Measurements from ENCODE around the gene ARG2. TPM values are rescaled to one million over a fixed set of nuclear protein-coding genes. Genes with fewer than 3 reads are reported as not detected.

Gene ARG2
- total and polyA plus RNA-seq, 10 of the 15 experiments (the other 5 are each of a cell fraction or from before 2014, with no cell fraction given) = 0.48 to 7.8 (median 1.1) TPM

DNA sequence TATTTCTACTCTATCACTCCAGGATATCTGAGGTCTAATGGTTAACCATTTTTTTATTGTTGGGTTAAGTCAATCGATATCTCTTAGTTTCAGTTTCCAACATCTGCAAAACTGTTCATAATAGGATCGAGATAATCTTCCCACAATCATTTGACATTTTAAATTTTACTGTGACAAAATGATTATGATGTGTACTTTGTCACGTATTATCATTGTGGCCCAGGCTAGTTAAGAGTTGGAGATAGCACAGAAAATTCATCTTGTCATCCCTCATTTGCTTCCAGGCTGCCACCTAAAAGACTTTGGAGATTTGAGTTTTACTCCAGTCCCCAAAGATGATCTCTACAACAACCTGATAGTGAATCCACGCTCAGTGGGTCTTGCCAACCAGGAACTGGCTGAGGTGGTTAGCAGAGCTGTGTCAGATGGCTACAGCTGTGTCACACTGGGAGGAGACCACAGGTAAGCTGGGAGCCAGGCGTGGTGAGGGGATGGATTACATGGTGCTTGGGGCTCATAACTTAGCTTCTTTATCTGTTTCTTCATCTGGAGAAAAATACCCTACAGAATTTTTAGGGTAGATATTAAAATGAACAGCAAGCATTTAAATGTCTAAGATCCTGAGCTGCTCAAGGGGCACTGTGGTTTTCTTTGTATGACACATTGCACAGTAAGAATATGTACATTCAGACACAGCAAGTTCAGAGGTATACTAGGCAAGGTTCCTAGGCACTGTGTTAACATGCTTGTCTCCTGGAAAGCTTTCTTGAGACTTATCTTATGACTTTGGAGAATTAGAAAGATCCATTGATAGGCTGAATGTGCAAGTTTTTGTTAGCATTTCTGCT lies 22.4 kb downstream of the ARG2 start (continued):
- TF ChIP-seq, protein P1, sequence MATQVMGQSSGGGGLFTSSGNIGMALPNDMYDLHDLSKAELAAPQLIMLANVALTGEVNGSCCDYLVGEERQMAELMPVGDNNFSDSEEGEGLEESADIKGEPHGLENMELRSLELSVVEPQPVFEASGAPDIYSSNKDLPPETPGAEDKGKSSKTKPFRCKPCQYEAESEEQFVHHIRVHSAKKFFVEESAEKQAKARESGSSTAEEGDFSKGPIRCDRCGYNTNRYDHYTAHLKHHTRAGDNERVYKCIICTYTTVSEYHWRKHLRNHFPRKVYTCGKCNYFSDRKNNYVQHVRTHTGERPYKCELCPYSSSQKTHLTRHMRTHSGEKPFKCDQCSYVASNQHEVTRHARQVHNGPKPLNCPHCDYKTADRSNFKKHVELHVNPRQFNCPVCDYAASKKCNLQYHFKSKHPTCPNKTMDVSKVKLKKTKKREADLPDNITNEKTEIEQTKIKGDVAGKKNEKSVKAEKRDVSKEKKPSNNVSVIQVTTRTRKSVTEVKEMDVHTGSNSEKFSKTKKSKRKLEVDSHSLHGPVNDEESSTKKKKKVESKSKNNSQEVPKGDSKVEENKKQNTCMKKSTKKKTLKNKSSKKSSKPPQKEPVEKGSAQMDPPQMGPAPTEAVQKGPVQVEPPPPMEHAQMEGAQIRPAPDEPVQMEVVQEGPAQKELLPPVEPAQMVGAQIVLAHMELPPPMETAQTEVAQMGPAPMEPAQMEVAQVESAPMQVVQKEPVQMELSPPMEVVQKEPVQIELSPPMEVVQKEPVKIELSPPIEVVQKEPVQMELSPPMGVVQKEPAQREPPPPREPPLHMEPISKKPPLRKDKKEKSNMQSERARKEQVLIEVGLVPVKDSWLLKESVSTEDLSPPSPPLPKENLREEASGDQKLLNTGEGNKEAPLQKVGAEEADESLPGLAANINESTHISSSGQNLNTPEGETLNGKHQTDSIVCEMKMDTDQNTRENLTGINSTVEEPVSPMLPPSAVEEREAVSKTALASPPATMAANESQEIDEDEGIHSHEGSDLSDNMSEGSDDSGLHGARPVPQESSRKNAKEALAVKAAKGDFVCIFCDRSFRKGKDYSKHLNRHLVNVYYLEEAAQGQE (IDR thresholded peaks at IDR 0.05; ENCODE audit: low read depth, low read length) = no peak

DNA sequence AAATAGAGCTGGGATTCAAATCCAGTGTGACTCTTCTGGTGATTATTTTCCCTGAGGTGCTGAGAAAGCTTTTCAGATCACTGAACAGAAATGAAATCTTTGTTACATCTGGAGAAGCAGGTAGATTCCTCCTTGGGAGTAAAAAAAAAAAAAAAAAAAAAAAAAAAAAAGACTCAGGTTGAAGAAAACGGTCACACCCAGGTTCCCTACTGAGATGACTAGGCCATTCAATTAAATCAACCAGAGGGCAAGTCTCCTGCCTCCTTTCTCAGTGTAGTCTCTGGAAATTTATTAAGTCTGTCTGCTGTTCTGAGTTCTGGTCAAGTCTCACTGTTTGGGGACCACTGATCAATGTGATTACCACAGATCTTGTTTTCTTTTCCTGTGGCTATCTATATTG lies 24.0 kb downstream of the ARG2 start:
- CTCF ChIA-PET = interaction anchor here (1.2 to 2.2 kb wide), 9 partner anchors 18 to 72 kb away, joined by 3 to 14 read pairs (median 7); partner anchors contain the start of genes ARG2 and PIGH
- Histone ChIP-seq H3K27ac (ENCODE audit: control insufficient read depth, insufficient read depth) (no peak overlapping the region), H3K4me3 (no peak overlapping the region), H3K27me3 (replicated peaks in 1 of 2; ENCODE audit: control insufficient read depth in 2 of 2, insufficient read depth in 2 of 2, low read length in 1 of 2) (no peaks in the 10 kb centered on the region), H3K4me2 (ENCODE audit: control insufficient read depth, insufficient read depth) (no peak overlapping the region), H2AFZ (ENCODE audit: control insufficient read depth, low read depth, low read length) (no peak overlapping the region), H3K79me2 (ENCODE audit: control insufficient read depth, insufficient read depth, low read length) (no peaks in the 10 kb centered on the region), H3K9me3 (replicated peaks; ENCODE audit: control insufficient read depth, insufficient read depth, low read length) (no peaks in the 10 kb centered on the region), H3K9ac (ENCODE audit: control insufficient read depth, insufficient read depth, low read length) (no peak overlapping the region), H3K4me1 (ENCODE audit: control insufficient read depth, insufficient read depth, low read length) (no peaks in the 10 kb centered on the region), H3K36me3 (ENCODE audit: control insufficient read depth in 2 of 2, insufficient read depth in 2 of 2, low read length in 1 of 2) (no peaks in the 10 kb centered on the region; a peak in 1 of 4 replicates), H4K20me1 (ENCODE audit: control insufficient read depth, insufficient read depth) (no peaks in the 10 kb centered on the region)
- peak; percentile 59 for ATAC-seq
- TF ChIP-seq, protein P2, sequence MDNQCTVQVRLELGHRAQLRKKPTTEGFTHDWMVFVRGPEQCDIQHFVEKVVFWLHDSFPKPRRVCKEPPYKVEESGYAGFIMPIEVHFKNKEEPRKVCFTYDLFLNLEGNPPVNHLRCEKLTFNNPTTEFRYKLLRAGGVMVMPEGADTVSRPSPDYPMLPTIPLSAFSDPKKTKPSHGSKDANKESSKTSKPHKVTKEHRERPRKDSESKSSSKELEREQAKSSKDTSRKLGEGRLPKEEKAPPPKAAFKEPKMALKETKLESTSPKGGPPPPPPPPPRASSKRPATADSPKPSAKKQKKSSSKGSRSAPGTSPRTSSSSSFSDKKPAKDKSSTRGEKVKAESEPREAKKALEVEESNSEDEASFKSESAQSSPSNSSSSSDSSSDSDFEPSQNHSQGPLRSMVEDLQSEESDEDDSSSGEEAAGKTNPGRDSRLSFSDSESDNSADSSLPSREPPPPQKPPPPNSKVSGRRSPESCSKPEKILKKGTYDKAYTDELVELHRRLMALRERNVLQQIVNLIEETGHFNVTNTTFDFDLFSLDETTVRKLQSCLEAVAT (IDR thresholded peaks at IDR 0.05) = no peak
- peak; percentile 54; the same call in 1 of the 2 replicates for TF ChIP-seq ZNF384 (IDR thresholded peaks at IDR 0.05; ENCODE audit: borderline replicate concordance, low read depth, low read length)
- TF ChIP-seq JUNB (IDR thresholded peaks at IDR 0.05) = 0 out of 2 replicates have a peak, but pooled peaks have one; percentile 18
- FAIRE-seq = no peak
- in situ Hi-C loops (cut with MboI) (no loop called here), intact Hi-C loops (cut with micrococcal nuclease; ENCODE audit: unreplicated experiment) (no loop called here)
- BruUV-seq (replicated peaks) = no TSS peak
- RAD21 ChIA-PET (ENCODE audit: unreplicated experiment) = interaction anchor here (1.1 to 3.9 kb wide), 3 partner anchors 23 to 63 kb away, joined by 3 to 19 read pairs (median 7); partner anchors contain the start of gene ARG2
- POLR2A ChIA-PET = interaction anchor here (0.6 to 1.4 kb wide), 4 partner anchors 11 to 156 kb away, joined by 3 to 6 read pairs (median 4); no protein-coding TSS in a partner anchor
- SMC1A ChIA-PET (ENCODE audit: uncharacterized antibody, unreplicated experiment) = interaction anchor here (0.9 to 3.7 kb wide), 5 partner anchors 8 to 60 kb away, joined by 3 to 15 read pairs (median 4); no protein-coding TSS in a partner anchor
- DNase-seq (ENCODE audit: low read depth, low spot score) = no peak
- no CpG with 5 or more reads among the region's 1 CpG for WGBS (ENCODE audit: insufficient coverage, insufficient replicate concordance, low lambda C conversion rate, missing lambda C conversion rate)
